K562 (cell line): ENCODE data around the gene USP20. TPM values are rescaled to one million over a fixed set of nuclear protein-coding genes. Genes with fewer than 3 reads are reported as not detected.
A peak's percentile ranks its signal among the peaks of the same experiment; 100 is the strongest.

Experiments used
- AFF4 ChIP-seq: sonication (generic); formaldehyde crosslinking; IDR thresholded peaks from 2 replicates; pipeline ENCODE4 v1.8.0; 2023; ENCODE audit warnings: mild to moderate bottlenecking, missing genetic modification reagents
- ARID3A ChIP-seq: IDR thresholded peaks from 2 replicates; pipeline ENCODE4 v1.6.1; 2012; ENCODE audit warnings: low read depth, low read length, improper control_type of control experiment, borderline replicate concordance
- ATF6 ChIP-seq: sonication (generic); formaldehyde crosslinking; IDR thresholded peaks from 2 replicates; pipeline ENCODE4 v1.4.0; 2020; ENCODE audit warnings: mild to moderate bottlenecking, missing genetic modification reagents
- DMBX1 ChIP-seq: fragments of 250-450 bp; sonication (Bioruptor Pico); IDR thresholded peaks from 2 replicates; pipeline ENCODE4 v1.8.0; 2022; ENCODE audit warnings: inconsistent platforms, mild to moderate bottlenecking, moderate library complexity, borderline replicate concordance
- HDGF ChIP-seq: fragments of 450-650 bp; IDR thresholded peaks from 2 replicates; pipeline ENCODE4 v1.6.1; 2016
- HES1 ChIP-seq: fragments of 450-650 bp; IDR thresholded peaks from 2 replicates; pipeline ENCODE4 v1.6.1; 2016; ENCODE audit warnings: low read depth, mild to moderate bottlenecking, moderate library complexity
- HEY1 ChIP-seq: fragments of 250-450 bp; sonication (Bioruptor Pico); IDR thresholded peaks from 2 replicates; pipeline ENCODE4 v1.5.0; 2020; ENCODE audit warnings: mild to moderate bottlenecking, moderate library complexity, borderline replicate concordance
- HNRNPH1 ChIP-seq: fragments of 200-400 bp; formaldehyde crosslinking; optimal IDR thresholded peaks from 2 replicates; pipeline ENCODE3; 2017; ENCODE audit warnings: low read depth, mild to moderate bottlenecking, low read length, moderate library complexity
- MECOM ChIP-seq: fragments of 250-450 bp; sonication (Bioruptor Pico); IDR thresholded peaks from 2 replicates; pipeline ENCODE4 v1.8.0; 2022; ENCODE audit warnings: inconsistent platforms
- NONO ChIP-seq, 2 experiments: fragments of 200-400 bp in 1 of 2; fragments of 450-650 bp in 1 of 2; formaldehyde crosslinking in 1 of 2; IDR thresholded peaks; 2 replicates each; pipeline ENCODE4 v1.6.1; 2017; ENCODE audit warnings: low read depth in 2 of 2, mild to moderate bottlenecking in 2 of 2, moderate library complexity in 2 of 2, low read length in 1 of 2
- RBM25 ChIP-seq: fragments of 200-400 bp; formaldehyde crosslinking; IDR thresholded peaks from 2 replicates; pipeline ENCODE4 v1.6.1; 2018; ENCODE audit warnings: low read length, low read depth, moderate library complexity; ENCODE audit not compliant: severe bottlenecking
- YBX1 ChIP-seq: fragments of 450-650 bp; IDR thresholded peaks from 2 replicates; pipeline ENCODE4 v1.7.1; 2016; ENCODE audit warnings: mild to moderate bottlenecking
- ZNF696 ChIP-seq: fragments of 250-450 bp; sonication (Bioruptor Pico); conservative IDR thresholded peaks from 2 replicates; pipeline ENCODE4 v1.4.0; 2020; ENCODE audit warnings: mild to moderate bottlenecking, moderate library complexity
- polyA plus RNA-seq, 8 experiments: library from polyadenylated mRNA; depleted of rRNA in 4 of 8; stranded (reverse) in 5 of 8; unstranded in 3 of 8; fragments of >200 nt; fragmentation: Nextera tagmentation in 2 of 8; fragmentation: Illumina TruSeq in 1 of 8; extraction: Ambion mirVana in 2 of 8; extraction: Trizol in 1 of 8; gene quantifications; 2 replicates each; pipeline versions ENCODE4 v1.2.1 to v1.2.3, GENCODE V29; 2011 to 2014; ENCODE audit warnings: inconsistent platforms in 1 of 8, missing spikeins in 1 of 8
- total RNA-seq, 7 experiments: library from RNA; depleted of rRNA in 6 of 7; stranded (reverse); fragments of >200 nt in 6 of 7; fragmentation: Illumina TruSeq in 2 of 7; extraction: Trizol in 2 of 7; gene quantifications; 2 replicates each; pipeline versions ENCODE4 v1.2.1 to v1.2.3, GENCODE V29; 2011 to 2021; ENCODE audit warnings: low replicate concordance in 1 of 7
- TF ChIP-seq, protein P1 (sequence below), 3 experiments: fragments of 200-800 bp in 1 of 3; fragments of 250-450 bp in 1 of 3; fragments of 450-650 bp in 1 of 3; sonication (Bioruptor Pico) in 1 of 3; sonication (Bioruptor generic) in 1 of 3; formaldehyde crosslinking in 1 of 3; IDR thresholded peaks; 2 replicates each; pipeline versions ENCODE4 v1.6.1 to v1.8.0; 2016 to 2022; ENCODE audit warnings: mild to moderate bottlenecking in 2 of 3, missing genetic modification characterization in 2 of 3, missing compliant biosample characterization in 1 of 3, moderate library complexity in 1 of 3

USP20 gene
- total and polyA plus RNA-seq, 9 of the 15 experiments (the other 6 are each of a cell fraction or from before 2014, with no cell fraction given), result 1.9 to 136 (median 49.1) TPM

DNA sequence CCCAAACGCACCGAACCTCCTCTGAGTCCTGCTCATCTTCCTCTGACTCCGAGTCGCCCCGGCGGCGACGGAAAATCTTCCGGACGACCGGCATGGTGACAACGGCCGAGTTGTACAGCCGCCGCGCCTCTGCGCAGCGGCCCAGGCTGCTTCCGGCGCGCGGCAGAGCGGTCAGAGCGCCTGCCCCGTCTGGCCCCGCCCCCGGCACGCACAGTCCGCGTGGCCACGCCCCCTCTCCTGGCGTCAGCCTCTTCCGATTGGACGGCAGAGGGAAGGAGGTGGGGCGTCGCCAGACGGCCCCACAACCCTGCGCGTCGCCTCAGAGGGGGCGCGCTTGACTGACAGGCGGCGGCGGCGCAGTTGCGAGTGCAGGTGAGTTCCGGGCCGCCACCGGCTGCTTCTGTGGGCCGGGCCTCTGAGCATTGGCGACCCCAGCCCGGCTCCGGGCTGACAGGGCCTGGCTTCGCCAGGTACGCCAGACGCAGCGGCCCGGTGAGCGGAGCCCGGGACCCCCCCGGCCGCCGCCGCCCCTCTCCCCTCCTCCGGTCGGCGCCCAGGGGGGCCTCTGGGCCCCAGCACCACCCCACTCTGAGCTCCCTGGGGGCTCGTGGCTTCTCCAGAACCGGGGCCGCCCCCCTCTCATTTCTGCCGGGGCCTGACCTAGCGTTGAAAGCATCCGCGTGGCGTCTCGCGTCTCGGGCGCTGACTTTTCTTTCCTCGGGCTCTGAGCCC is at the start of gene USP20, which contains the start of gene C9orf78 (continued):
- TF ChIP-seq, protein P1, sequence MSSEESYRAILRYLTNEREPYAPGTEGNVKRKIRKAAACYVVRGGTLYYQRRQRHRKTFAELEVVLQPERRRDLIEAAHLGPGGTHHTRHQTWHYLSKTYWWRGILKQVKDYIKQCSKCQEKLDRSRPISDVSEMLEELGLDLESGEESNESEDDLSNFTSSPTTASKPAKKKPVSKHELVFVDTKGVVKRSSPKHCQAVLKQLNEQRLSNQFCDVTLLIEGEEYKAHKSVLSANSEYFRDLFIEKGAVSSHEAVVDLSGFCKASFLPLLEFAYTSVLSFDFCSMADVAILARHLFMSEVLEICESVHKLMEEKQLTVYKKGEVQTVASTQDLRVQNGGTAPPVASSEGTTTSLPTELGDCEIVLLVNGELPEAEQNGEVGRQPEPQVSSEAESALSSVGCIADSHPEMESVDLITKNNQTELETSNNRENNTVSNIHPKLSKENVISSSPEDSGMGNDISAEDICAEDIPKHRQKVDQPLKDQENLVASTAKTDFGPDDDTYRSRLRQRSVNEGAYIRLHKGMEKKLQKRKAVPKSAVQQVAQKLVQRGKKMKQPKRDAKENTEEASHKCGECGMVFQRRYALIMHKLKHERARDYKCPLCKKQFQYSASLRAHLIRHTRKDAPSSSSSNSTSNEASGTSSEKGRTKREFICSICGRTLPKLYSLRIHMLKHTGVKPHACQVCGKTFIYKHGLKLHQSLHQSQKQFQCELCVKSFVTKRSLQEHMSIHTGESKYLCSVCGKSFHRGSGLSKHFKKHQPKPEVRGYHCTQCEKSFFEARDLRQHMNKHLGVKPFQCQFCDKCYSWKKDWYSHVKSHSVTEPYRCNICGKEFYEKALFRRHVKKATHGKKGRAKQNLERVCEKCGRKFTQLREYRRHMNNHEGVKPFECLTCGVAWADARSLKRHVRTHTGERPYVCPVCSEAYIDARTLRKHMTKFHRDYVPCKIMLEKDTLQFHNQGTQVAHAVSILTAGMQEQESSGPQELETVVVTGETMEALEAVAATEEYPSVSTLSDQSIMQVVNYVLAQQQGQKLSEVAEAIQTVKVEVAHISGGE (CRISPR knock-in tag; IDR thresholded peaks at IDR 0.05), result peak in 2 of 3 experiments; percentile 73 to 79; a peak in 3 of 6 replicates
- TF ChIP-seq ZNF696 (no peak), AFF4 (no peak), YBX1 (no peak), ARID3A (no peak), ATF6 (CRISPR knock-in tag) (no peak), HEY1 (CRISPR knock-in tag) (no peak), NONO (IDR thresholded peaks at IDR 0.05; ENCODE audit: low read depth in 2 of 2, low read length in 1 of 2) (peak in 1 of 2 experiments; percentile 37; a peak in 1 of 4 replicates), DMBX1 (CRISPR knock-in tag) (0 out of 2 replicates have a peak, but pooled peaks have one; percentile 29), RBM25 (peak; percentile 93), MECOM (CRISPR knock-in tag) (no peak), HES1 (no peak), HDGF (no peak), HNRNPH1 (no peak)
